ENCODE measurements around the gene MOB3C.
A peak's percentile ranks its signal among the peaks of the same experiment; 100 is the strongest.

Gene MOB3C

DNA sequence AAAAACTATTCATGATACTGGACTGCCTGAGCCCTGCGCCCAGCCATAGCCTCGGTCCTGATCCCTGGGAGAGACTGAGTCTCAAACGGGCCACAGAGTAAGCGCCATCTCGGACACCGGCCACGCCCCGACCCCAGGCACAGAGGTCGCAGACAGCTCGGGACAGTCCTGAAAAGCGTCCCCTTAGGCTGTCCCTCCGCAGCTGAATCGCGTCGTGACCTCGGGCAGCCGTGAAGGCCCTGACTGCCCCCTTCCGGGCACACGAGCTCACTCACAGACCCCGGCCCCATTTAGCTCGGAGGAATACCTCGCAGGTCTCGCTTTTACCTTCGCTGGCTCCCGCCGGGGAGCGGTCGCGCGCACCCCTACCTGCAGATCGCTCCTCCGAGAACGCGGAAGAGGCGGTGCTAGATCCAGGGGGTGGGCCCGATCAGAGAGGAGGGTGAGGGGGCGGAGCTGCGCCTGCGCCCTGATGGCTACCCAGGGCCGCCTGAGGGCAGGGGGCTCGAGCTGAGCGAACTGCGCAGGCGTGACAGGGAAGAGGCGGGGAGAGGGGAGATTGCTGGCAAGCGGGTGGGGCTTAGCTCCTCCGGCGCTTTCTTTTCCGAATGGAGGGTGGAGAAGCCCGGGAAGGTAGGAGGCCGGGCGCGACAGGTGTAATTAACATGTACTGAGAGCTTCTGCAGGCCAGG lies 12.6 kb downstream of the MOB3C start, which contains the start of gene MKNK1:
Gene MKNK1, minus strand, starts transcription at position 411 of the 692 bp plus-strand sequence. CDS start 20,941 bp downstream, outside the sequence.
- DNase-seq = peak; percentile 98

GRCh38 chr1:46603481-46603857 lies 13.1 kb downstream of the MOB3C start:
- no peak for DNase-seq

DNA sequence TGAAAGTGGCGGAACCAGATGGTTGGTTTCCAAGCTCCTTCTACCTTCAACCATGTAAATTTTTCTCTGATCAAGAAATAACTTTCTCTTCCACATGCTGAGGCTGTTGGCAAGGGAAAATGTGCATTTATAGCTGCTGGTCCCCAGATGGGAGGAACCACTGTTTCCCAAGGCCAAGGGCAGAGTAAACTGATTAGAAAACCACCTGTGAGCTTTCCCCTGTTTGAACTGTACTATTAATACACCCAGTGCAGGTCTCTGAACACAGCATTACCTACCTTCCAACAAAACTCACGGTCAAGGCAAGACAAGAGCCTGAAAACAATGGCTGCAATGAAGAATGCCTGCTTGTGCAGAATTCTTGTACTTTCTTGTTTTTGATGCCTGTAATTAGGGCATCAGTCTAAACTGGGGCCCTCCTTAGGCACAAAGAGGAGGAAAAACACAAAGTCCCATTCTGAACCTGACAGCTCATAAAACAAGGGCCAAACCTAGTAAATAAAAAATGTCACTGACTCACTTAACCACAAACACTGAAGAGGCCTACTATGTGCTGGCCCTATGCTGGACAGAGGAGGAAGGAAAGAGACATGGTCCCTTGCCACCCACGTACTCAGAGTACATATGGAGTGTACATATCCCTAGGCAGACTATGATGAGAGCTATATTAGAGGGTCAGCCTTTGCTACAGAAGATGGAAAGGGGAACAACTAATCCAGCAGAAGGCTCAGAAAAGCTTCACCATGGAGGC lies 15.2 kb downstream of the MOB3C start:
- DNase-seq = no peak

- no peak for DNase-seq
These were observed 17.3 kb downstream of the MOB3C start for GRCh38 chr1:46599059-46599970.

- no peak for DNase-seq
These were observed 19.8 kb downstream of the MOB3C start for GRCh38 chr1:46596846-46597245.

DNA sequence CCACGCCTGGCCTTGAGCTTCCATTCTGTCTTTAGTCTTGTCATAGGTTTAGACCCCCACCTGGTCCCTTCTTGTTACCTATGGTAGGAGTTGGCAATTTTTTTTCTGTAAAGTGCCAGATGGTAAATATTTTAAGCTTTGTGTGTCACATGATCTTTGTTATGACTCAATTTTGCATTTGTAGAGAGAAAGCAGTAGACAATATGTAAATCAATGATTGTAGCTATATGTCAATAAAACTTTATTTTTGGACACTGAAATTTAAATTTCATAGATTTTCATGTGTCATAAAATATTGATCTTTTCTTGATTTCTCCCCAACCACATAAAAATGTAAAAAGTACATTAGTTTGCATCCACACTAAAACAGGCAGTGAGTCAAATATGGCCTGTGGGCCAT lies 20.6 kb downstream of the MOB3C start:
- DNase-seq = no peak

- peak; percentile 40 for DNase-seq
These were observed 21.5 kb downstream of the MOB3C start for GRCh38 chr1:46595127-46595526.

GRCh38 chr1:46594063-46594462 lies 22.5 kb downstream of the MOB3C start:
- no peak for DNase-seq

GRCh38 chr1:46592823-46593222 lies 23.8 kb downstream of the MOB3C start:
- DNase-seq = no peak

- DNase-seq = no peak
These were observed 27.1 kb downstream of the MOB3C start for GRCh38 chr1:46589529-46589928.

- DNase-seq = no peak
These were observed 29.5 kb downstream of the MOB3C start for GRCh38 chr1:46587069-46587468.

DNA sequence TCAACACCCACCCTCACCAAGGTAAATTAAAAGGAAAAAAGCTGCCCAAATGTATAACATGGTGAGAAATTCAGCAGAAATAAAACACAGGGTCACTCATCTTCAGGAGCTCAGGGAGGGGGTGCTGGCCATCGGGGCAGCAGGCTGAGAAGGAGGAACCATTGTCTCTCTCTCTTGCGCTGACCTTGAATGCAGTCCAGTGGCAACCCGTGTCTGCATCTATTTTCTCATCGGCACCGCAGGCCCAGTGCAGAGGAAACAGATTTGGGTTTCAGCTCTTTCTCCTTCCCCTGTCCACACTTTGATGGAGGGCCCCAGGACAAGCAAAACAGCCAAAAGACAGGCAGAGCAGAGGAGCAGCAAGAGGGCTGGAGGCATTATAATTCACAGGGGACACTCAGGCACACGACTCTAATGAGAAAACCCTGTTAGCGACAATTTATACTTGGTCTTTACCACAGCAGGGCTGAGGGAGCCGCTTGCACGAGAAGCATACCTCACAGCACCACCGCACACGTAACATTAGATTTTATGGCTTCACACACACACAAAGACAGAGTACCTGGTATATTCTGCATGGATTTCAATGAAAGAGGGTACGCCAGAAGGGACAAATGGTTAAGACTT lies 31.2 kb downstream of the MOB3C start:
- no peak for DNase-seq

- DNase-seq = no peak
These were observed 33.1 kb downstream of the MOB3C start for GRCh38 chr1:46583494-46583893.

DNA sequence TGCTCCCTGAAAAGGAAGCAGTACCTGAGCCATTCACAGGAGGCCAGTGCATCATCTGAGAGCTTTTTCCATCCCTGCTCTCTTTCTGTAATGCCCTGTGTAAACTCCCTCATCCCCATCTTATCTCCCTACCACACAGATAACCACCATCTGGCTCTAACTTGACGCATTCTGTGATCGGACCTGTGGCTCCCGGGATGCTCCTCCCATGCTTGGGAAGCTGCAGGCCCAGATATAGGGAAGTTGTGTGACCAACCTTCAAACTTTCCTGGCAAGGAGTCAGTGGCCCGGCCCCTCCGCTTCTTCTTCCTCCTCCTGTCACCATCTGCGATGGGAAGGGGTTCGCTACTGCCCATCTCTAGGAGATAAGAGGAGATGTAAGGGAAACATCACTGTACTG lies 33.6 kb downstream of the MOB3C start:
- no peak for DNase-seq

DNA sequence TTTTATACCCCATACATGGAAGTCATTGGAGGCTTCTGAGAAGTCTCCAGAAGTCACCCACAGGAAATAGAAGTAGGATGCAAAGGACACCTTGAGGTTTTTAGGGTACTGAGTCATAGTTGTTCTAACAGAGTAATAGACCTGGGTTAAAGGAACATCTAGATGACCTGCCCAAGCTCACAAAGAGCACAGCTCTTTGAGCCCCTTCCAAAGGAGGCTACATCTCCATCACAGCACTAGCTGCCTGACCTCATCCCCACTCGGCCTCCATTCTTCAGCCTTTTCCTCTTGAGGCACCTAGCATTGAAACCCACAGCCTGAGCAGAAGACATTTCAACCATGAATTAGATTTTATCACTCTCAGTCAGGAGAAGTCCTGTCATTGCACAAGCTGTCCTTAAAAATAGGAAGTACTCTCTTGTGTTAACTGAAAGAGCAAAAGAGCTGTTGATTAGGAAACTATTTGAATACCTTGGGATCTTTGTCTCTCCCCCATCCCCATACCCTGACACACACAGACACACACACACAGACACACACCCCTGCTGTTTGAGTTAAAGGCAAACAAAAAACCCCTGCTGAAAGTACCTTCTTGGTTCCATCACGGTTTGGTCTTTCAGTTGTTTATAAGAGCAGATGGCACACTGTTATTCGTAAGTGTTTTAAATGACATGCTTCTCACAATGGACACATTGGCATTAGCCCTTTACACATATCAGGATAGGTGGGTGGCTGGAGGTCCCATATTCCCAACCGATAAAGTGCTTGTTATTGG lies 34.7 kb downstream of the MOB3C start:
- DNase-seq = peak; percentile 19

DNA sequence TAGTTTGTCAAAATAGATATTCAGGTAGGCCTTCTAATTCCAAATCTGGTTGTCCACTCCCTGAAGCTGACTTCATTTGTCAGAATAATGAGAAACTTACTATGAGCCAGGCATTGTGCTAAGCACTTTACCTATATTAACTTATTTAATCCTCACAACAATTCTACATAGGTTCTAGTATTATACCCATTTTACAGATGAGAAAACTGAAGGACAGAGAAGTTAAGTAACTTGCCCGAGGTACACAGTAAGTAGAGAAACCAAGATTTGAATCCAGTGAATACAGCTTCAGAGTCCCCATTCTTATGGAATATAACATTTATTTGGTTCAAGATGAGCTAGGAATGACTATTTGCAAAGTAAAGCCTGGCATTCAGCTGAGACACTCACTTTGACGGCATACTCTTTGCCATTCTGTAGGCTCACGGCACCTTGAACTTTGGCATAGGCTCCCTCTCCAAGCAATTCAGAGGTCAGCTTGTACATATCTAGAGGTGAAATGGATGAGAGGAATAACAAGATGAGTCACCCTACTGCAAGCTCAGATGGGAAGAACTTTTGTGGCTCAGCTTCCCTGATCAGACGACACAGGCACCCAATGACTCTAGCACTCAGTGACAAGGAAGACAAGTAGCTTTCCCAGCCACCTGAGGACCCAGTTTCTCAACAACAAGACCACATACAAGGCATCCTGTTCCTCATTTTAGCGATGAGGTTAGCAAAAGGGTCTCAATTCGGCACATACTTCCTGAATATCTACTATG lies 36.3 kb downstream of the MOB3C start:
- DNase-seq = no peak

GRCh38 chr1:46577671-46578070 lies 38.9 kb downstream of the MOB3C start:
- no peak for DNase-seq

DNA sequence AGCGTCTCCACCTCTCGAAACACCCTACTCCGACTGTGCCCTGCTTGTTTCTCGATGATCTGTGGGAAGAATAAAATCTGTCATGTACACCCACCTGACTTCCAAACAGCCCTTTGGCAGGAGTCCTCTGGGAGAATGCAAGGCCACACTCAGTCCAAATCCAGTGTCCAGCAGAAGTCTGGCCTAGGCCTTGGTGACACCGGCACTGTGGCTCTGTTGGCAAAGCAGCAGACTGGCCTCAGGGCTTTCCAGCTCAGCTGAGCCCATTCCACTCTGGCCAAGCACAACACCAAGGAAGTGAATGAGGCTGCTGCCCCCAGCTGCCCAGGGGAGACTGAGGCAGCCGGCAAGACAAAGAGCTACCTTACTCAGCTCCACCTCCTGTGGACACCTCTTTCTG lies 40.0 kb downstream of the MOB3C start:
- no peak for DNase-seq

DNA sequence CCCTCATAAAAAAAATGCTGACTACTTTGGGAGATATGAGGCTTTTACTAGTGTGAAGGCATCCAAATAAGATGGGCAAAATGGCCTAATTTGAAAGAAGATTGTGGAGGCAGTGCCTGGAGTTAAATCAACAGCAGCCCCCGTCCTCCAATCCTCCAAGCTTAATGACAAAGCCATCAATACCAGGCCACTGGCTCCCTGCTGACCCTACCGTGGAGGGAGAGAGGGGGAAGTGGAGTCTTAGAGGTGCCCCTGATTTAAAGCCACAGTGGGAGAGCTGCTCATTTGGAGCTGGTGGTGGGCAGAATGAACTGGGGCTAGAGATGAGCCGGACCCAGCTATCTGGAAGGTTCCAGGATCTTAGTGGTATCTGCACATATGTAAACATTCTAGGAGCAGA lies 40.8 kb downstream of the MOB3C start:
- DNase-seq = no peak

GRCh38 chr1:46575300-46575699 lies 41.3 kb downstream of the MOB3C start:
- no peak for DNase-seq

DNA sequence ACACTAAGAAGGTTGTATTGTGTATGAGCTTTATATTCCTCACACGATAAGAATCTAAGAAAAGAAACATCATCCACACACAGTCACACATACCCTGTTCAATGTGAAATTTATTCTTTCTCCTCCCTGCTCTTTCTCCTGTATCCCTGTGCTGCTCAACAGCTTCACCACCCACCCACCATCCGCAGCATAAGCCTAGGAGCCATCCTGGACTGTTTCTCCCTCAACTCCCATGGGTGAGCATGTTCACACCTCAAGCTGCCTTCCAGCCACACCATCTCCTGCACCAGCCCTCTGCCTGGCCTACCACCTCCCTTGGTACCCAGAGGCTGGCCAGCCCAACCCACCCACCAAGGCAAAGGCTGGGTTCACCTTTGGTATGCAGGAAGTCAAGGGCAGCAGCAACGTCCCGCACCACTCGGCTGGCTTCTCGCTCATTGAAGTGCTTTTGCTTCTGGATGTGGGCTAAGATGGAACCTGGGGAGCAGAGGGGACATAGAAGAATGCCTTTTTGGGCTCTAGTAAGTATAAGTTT lies 44.9 kb downstream of the MOB3C start:
- DNase-seq = no peak

Measured in CD4-positive, alpha-beta T cell treated with Interleukin-10 for 1 hour (primary cell).